Fibroblast of skin of abdomen (primary cell): ENCODE data around the gene RFX4. TPM values are rescaled to one million over a fixed set of nuclear protein-coding genes. Genes with fewer than 3 reads are reported as not detected.

Source experiments
- DNase-seq: peaks from one replicate; pipeline ENCODE4 v3.0.0-alpha.2; 2013
- polyA plus RNA-seq, 2 experiments: library from polyadenylated mRNA; unstranded; fragments of 120-200 nt; gene quantifications; one replicate each; pipeline ENCODE4 v1.2.1, GENCODE V29; 2013; ENCODE audit not compliant: insufficient read length in 2 of 2

The RFX4 gene
- polyA plus RNA-seq (2013, experiment 1 of 2; ENCODE audit: insufficient read length): 0.12 TPM
- polyA plus RNA-seq (2013, experiment 2 of 2; ENCODE audit: insufficient read length): not detected

- DNase-seq: no peak
Measured at GRCh38 chr12:106582641-106583230, at the start of gene RFX4. Gene RFX4, plus strand, starts transcription at chr12:106583004. Its CDS starts 317 bp downstream, at chr12:106583321.

DNA sequence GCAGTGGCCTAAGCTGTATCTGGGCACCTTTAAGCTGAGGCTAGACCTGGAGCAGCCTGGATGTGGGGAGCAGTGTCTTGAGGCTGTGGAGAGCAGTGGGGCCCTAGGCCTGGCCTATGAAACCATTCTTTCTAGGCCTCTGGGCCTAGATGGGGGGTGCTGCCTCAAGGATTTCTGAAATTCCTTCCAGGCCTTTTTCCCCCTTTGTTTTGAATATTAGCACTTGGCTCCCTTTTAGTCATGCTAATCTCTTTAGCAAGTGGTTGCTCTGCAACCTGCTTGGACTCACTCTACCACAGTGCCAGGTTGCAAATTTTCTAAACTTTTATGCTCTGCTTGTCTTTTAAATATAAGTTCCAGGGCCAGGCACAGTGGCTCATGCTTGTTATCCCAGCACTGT lies 41.6 kb upstream of the RFX4 start:
- DNase-seq: no peak

DNA sequence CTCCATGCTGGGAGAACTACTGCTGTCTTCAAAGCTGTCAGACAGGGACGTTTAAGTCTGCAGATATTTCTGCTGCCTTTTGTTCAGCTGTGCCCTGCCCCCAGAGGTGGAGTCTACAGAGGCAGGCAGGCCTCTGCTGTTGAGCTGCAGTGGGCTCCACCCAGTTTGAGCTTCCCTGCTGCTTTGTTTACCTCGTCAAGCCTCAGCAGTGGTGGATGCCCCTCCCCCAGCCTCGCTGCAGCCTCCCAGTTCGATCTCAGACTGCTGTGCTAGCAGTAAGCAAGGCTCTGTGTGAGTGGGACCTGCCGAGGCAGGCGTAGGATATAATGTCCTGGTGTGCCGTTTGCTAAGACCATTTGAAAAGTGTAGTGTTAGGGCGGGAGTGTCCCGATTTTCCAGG lies 31.4 kb upstream of the RFX4 start:
- DNase-seq: no peak

DNA sequence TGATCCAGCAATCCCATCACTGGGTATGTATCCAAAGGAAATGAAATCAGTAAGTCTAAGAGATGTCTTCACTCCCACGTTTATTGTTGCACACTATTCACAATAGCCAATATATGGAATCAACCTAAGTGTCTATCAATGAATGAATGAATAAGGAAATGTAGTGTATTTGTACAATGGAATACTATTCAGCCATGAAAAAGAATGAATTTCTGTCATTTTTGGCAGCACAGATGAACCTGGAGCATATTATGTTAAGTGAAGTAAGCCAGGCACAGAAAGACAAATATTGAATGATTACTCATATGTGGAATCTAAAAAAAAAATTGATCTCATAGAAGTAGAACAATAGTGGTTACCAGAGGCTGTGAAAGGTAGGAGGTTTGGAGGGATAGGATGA lies 30.6 kb upstream of the RFX4 start:
- no peak for DNase-seq

DNA sequence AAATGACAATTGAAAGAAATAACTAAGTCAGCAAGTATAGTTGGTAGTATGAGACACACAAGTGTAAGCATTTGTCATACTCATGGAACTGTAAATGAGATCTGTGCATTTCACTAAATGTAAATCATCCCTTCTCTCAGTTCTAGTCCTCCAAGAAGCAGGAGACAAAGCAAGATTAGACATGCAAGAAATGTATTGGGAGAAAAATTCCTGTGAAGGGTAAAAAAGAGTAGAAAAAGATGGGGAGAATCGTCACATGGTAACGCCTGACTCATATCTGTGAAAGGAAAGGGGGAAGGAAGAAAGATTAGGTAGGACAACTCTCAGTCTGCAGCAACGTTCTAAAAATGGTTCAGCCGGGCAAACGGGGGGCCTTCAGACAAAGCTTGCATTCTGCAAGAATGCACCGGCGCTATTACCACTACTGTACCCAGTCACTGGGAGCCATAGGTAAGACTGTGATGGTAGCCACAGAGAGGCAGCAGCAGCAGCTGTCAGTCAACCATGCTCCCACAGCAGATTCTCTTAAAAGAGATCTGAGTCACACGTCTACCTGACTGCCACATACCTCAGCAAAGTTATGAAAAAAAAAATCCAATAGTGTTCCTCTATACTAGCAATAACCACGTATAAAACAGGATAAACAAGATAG lies 18.0 kb upstream of the RFX4 start:
- no peak for DNase-seq

GRCh38 chr12:106566771-106567170 lies 16.0 kb upstream of the RFX4 start:
- DNase-seq: no peak

- DNase-seq: no peak
Measured at GRCh38 chr12:106573239-106573638, 9.6 kb upstream of the RFX4 start.

GRCh38 chr12:106576848-106577247 lies 6.0 kb upstream of the RFX4 start:
- DNase-seq: no peak

- DNase-seq: no peak
Measured at GRCh38 chr12:106580671-106581508, 1.9 kb upstream of the RFX4 start.

DNA sequence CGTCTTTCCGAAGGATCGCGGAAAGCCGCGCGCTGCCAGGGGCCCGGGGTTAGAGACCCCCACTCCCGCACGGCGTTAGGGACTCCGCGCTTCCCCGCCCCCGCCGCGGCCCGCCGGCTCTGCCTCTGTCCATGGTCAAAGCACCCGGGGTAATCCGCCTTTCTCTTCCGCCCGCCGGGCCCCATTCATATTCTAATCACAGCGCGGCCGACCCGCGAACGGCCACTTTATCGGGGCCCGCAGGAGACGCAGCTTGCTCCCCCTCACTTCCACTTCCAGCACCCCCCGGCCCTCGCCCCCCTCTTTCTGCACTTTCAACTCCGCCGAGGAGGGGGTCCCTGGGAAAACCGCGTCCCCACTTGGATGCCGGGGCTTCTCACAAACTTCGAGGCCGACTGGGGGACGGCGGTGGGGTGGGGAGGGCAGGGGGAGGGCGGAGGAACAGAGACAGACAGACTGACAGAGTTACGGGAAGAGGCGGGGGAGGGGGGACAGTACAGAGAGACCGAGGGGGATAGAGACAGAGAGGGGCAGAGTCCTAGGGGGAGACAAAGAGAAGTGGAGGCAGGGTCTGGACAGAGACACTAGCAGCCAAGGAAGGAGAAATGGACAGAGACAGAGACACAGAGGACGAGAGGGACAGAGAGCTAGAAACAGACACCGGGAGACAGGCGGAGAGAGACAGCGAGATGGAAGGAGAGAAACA lies 1.1 kb upstream of the RFX4 start:
- DNase-seq: peak; percentile 16

- no peak for DNase-seq
Measured at GRCh38 chr12:106582249-106582591, 584 bp upstream of the RFX4 start.

DNA sequence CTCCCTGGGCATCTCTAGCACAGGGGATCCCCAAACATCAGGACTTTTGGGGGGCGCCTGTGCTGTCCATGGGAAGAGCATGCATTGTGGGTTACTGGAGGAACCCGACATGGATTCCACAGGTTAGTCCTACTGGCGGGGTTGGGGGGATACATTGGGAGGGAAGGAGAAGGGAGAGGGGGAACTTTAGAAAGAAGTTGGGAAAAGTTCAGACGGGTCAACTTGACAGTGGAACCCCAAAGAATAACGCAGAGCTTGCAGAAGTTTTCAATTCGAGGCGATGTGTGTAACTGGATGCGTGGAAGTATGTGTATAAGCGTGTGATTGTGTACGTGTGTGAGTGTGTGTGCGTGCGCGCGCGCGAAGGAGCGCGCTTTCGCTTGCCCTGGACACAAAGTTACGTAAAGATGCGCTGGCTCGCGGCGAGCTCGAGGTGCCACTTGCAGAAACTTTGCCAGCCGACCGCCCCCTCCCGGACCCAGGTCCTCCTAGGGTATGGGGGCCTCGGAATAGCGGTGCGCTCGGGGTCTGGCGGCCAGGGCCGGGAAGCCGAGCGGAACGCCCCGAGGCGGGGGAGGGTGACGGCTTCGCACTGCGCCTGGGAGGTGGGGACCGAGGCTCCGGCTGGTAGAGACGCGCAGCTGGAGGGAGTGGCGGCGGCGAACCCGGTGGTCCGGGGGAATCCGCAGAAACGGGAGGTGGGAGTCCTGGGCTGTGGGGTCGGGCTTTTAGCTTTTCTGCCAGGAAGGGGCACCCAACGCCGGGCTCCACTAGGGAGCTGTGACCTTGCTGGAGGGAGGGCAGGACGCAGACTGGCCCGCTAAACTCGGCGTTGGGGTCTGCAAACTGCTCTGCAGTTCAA lies 669 bp downstream of the RFX4 start:
- no peak for DNase-seq

DNA sequence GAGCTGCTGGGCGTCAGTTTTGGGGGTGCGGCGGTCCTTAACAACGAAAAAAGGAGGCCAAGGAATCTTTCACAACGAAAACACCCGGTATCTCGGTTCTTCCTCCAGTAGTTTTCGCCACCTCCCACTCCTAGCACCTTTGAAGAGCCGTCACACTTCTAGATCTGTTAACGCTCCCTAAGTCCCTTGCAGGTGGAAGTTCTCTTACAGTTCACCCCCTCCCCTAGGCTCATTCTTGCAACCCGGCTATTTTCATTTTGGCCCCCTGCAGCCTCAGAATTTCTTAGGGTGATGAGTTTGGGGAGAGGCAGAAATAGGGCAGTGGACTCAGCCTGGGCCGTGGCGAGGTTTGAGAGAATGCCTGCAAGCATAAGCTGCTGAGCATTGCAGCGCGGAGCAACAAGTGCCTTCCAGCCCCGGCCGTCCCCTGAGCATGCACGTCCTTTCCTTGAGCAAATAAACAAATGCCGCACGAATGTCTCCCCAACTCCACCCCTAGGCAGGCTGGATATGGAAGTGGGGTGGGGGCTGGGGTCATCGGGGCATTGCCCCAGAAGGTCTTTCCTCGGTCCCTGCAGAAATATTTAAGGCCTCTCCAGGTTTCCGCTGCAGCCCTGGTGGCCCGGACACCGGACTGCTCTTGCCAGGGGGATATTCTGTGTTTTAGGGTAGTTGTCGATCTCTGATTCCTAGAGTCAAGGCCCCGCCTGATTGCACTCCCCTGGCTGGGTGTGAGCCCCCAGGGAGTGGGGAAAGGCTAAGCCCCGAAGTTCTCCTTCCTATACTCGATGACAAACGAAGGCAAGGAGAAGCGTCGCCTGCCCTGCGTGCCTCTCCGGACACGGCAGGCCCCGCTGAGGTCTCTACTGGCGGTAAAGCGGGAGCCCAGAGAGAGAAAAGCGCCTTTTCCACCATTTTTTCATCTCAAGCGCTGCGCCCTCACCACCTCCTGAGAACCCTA lies 1.6 kb downstream of the RFX4 start:
- no peak for DNase-seq

GRCh38 chr12:106585105-106585520 lies 2.3 kb downstream of the RFX4 start:
- no peak for DNase-seq

GRCh38 chr12:106585521-106586277 lies 2.9 kb downstream of the RFX4 start:
- DNase-seq: no peak

GRCh38 chr12:106586278-106586802 lies 3.5 kb downstream of the RFX4 start:
- no peak for DNase-seq

- DNase-seq: no peak
Measured at GRCh38 chr12:106586803-106587684, 4.2 kb downstream of the RFX4 start.

DNA sequence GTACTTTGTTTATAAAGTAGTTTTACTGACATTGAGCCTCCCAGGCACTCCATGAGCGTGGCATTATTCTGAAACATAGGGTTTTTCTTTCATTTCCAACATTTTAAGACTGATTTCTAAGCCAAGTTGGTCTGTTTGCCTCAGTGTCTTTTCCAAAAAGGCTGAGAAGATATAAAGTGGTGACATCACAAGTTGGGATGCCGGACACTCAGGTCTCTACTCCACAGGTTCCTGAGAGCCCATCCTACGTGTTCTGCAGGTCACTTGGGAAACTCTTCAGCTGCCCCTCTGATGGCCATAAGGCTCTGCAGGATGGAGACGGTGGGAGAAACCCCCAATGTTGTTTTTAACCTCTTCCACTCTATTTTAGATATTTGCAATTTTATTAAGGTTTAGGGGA lies 6.0 kb downstream of the RFX4 start:
- no peak for DNase-seq

- no peak for DNase-seq
Measured at GRCh38 chr12:106590601-106591000, 7.8 kb downstream of the RFX4 start.
